ENCODE data around the gene MRPL36.

DNA sequence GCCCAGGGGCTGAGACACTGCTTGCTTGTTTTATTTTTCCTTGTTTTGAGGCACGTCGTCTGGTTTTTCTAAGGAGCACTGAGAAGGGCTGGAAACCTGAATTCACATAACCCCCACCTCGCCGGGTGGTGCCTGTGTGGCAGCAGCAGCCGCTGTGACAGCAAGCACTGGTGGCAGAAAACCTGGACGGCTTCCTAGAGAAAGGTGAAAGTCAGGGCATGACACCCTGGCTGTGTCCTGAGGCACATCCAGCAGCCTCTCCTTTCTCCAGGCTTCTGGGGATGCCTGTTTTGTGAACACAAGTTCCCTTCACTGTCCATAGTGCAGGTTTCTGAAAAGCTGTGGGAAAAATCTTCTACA, 29.2 kb downstream of the MRPL36 start:
- TF ChIP-seq BHLHE40 (IDR thresholded peaks at IDR 0.05; ENCODE audit: borderline replicate concordance) (no peak), ZNF384 (IDR thresholded peaks at IDR 0.05) (no peak), ELF4 (IDR thresholded peaks at IDR 0.05) (no peak), L3MBTL2 (conservative IDR thresholded peaks at IDR 0.05) (no peak), TARDBP (IDR thresholded peaks at IDR 0.05) (no peak), FOXA1 (IDR thresholded peaks at IDR 0.05) (no peak), SP1 (IDR thresholded peaks at IDR 0.05) (no peak)
- TF ChIP-seq, protein P1, sequence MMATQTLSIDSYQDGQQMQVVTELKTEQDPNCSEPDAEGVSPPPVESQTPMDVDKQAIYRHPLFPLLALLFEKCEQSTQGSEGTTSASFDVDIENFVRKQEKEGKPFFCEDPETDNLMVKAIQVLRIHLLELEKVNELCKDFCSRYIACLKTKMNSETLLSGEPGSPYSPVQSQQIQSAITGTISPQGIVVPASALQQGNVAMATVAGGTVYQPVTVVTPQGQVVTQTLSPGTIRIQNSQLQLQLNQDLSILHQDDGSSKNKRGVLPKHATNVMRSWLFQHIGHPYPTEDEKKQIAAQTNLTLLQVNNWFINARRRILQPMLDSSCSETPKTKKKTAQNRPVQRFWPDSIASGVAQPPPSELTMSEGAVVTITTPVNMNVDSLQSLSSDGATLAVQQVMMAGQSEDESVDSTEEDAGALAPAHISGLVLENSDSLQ (IDR thresholded peaks at IDR 0.05), result no peak

Measured in HEK293T (cell line).